Measurements from ENCODE around the gene VGLL4. TPM values are rescaled to one million over a fixed set of nuclear protein-coding genes. Genes with fewer than 3 reads are reported as not detected.

The VGLL4 gene
- total RNA-seq, 1 donor from 2014 or later, result 45.5 TPM

DNA sequence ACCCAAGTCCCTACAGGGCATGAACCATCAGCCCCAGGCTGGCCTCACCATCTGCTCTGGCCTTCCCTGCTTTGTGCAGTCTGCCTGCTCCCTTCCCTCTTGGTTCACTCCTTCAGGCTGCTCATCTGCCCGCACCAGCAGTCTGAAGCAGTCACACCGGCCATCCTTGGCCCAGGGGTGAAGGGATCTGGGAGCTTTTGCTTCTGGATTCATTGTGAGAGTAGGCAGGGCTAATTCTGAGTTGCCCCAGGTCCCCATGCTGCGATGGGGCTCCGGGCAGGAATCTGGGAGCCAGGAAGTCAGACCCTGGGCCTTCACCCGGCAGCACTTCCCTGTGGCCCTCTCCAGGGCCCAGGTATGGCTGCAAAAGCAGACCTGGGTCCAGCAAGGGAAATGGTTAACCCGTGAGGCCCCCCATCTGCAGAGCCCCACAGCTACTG is 99.7 kb downstream of the VGLL4 start:
- Histone ChIP-seq H3K27ac (no peak overlapping the region), H3K4me3 (no peak overlapping the region), H3K27me3 (ENCODE audit: low read depth) (no peaks in the 10 kb centered on the region), H3K4me1 (peaks cover 15% of the 10 kb centered on the region), H3K36me3 (no peaks in the 10 kb centered on the region), H3K9me3 (peaks cover 5% of the 10 kb centered on the region)
- TF ChIP-seq, protein P1, sequence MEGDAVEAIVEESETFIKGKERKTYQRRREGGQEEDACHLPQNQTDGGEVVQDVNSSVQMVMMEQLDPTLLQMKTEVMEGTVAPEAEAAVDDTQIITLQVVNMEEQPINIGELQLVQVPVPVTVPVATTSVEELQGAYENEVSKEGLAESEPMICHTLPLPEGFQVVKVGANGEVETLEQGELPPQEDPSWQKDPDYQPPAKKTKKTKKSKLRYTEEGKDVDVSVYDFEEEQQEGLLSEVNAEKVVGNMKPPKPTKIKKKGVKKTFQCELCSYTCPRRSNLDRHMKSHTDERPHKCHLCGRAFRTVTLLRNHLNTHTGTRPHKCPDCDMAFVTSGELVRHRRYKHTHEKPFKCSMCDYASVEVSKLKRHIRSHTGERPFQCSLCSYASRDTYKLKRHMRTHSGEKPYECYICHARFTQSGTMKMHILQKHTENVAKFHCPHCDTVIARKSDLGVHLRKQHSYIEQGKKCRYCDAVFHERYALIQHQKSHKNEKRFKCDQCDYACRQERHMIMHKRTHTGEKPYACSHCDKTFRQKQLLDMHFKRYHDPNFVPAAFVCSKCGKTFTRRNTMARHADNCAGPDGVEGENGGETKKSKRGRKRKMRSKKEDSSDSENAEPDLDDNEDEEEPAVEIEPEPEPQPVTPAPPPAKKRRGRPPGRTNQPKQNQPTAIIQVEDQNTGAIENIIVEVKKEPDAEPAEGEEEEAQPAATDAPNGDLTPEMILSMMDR (IDR thresholded peaks at IDR 0.05), result no peak
- DNase-seq, result no peak
- no peak for ATAC-seq
- intact Hi-C loops (cut with DNase I), result no loop called here

DNA sequence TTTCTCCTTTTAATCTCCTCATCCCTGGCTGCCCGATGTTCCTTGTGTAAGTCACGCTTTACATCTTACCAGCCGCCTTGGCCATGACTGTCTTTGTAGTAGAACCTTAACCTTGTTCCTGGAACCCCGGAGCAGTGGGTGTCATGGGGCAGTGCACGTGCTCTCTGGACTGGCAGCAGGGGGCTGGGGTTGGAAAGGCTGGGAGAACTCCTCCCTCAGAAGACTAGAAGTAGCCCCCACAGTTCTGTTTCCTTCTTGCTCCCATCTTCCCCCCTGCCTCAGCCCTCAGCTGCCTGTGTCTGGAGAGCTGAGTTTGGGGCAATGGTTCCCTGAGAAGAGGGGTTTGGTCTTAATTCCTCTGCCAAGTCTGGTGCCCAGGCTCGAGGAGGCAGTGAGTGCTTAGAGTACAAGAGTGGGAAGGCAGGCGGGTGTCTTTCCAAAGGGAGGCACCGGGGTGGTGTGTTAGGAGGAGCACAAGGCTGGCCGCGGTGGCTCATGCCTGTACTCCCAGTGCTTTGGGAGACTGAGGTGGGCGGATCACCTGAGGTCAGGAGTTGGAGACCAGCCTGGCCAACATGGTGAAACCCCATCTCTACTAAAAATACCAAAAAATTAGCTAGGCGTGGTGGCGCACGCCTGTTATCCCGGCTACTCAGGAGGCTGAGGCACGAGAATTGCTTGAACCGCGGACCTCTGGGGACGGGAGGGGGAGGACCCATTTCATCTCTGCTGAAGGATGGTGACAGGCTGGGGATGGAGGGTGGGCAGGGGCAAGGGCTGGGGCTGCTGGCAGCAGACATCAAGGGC is 100.4 kb downstream of the VGLL4 start:
- H3K4me1 ChIP-seq, result peaks cover 9% of the 10 kb centered on the region
- ATAC-seq (no peak), DNase-seq (no peak)
- no peaks in the 10 kb centered on the region for H3K27me3 ChIP-seq (ENCODE audit: low read depth)
- H3K27ac ChIP-seq, result no peak overlapping the region
- no peaks in the 10 kb centered on the region for H3K36me3 ChIP-seq
- no peak overlapping the region for H3K4me3 ChIP-seq
- TF ChIP-seq, protein P1 (IDR thresholded peaks at IDR 0.05), result no peak
- H3K9me3 ChIP-seq, result peaks cover 5% of the 10 kb centered on the region
- intact Hi-C loops (cut with DNase I), result no loop called here

GRCh38 chr3:11542551-11542950 is 101.2 kb downstream of the VGLL4 start:
- DNase-seq (no peak), ATAC-seq (no peak)
- Histone ChIP-seq H3K4me1 (peaks cover 9% of the 10 kb centered on the region), H3K27ac (no peak overlapping the region), H3K36me3 (no peaks in the 10 kb centered on the region), H3K27me3 (ENCODE audit: low read depth) (no peaks in the 10 kb centered on the region), H3K9me3 (peaks cover 5% of the 10 kb centered on the region), H3K4me3 (no peak overlapping the region)
- intact Hi-C loops (cut with DNase I), result no loop called here
- TF ChIP-seq, protein P1 (IDR thresholded peaks at IDR 0.05), result no peak

GRCh38 chr3:11541321-11542303 is 102.1 kb downstream of the VGLL4 start:
- H3K9me3 ChIP-seq, result peaks cover 5% of the 10 kb centered on the region
- H3K27me3 ChIP-seq (ENCODE audit: low read depth), result no peaks in the 10 kb centered on the region
- intact Hi-C loops (cut with DNase I), result no loop called here
- no peak overlapping the region for H3K4me3 ChIP-seq
- H3K4me1 ChIP-seq, result peaks cover 9% of the 10 kb centered on the region
- no peak overlapping the region for H3K27ac ChIP-seq
- no peaks in the 10 kb centered on the region for H3K36me3 ChIP-seq
- DNase-seq (no peak), ATAC-seq (no peak)
- TF ChIP-seq, protein P1 (IDR thresholded peaks at IDR 0.05), result no peak

GRCh38 chr3:11539677-11540076 is 104.0 kb downstream of the VGLL4 start:
- TF ChIP-seq, protein P1 (IDR thresholded peaks at IDR 0.05), result no peak
- DNase-seq (no peak), ATAC-seq (no peak)
- H3K4me3 ChIP-seq, result no peak overlapping the region
- peaks cover 5% of the 10 kb centered on the region for H3K9me3 ChIP-seq
- peaks cover 9% of the 10 kb centered on the region for H3K4me1 ChIP-seq
- H3K36me3 ChIP-seq, result no peaks in the 10 kb centered on the region
- no peaks in the 10 kb centered on the region for H3K27me3 ChIP-seq (ENCODE audit: low read depth)
- H3K27ac ChIP-seq, result no peak overlapping the region
- intact Hi-C loops (cut with DNase I), result no loop called here
